ENCODE data around the gene METTL1. TPM values are rescaled to one million over a fixed set of nuclear protein-coding genes. Genes with fewer than 3 reads are reported as not detected.

Gene METTL1
- total RNA-seq: 15.3 and 16.1 TPM in 2 replicates

DNA sequence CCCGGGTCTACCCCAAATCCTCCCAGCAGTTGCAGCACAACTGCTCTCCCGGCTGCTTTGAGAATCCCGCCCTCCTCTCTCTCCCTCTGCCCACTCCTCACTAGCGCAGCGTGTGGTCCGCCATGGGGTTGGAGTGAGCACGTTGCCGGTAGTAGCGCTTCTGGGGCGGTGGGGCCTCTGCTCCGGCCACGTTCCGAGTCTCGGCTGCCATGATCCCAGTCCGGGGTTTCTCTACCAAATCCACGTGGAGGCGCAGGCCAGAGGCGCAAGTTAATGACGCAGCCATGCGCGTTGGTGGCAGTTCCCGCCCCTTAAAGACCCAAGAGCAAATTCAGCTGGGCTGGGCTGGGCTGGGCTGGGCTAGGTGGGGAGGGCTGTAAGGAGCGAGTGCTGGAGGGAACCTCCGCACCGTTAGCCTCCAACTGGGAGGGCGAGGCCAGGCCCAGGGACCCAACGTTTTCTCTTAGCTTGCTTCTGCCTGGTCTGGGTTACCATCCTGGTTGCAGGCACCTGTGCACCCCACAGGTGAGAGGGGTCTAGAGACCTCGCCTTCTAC, at the start of gene METTL1:
Gene METTL1 (minus strand): TSS at position 233 of the 556 bp plus-strand sequence. CDS start 22 bp downstream, at position 211.

DNA sequence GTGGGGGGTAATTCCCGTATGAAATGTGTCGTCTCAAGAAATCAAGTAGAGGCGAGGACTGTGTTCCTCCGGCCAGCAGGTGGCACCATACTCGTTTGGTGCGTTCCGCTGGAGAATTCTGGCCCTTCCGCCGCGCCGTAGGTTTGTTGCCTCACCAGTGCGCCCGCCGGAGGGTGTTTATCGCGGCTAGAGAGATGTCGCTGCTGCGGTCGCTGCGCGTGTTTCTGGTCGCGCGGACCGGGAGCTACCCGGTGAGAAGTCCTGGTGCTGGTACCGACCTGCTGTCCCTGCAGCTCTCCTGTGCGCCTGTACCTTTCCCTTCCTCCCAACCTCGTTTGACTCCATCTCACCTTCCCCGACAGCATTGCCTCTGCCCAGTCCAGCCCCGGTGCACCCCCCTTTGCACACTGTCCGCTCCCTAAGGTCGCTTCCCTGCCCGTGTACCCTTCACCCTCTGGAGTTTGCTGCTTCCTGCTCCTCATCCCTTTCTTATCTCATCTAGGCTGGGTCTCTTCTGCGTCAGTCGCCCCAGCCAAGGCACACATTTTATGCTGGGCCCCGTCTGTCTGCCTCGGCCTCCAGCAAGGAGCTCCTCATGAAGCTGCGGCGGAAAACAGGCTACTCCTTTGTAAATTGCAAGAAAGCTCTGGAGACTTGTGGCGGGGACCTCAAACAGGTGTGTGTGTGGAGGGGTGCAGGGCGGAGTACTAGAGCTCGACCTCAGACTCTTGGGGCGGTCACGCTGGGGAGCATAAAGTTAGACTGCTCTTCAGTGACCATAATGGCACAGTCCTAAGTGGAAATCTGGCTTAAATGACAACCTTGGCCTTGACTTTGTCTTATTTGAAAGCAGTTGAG, 10.9 kb upstream of the METTL1 start, which contains the start of gene TSFM:
Gene TSFM (plus strand): TSS at position 180 of the 858 bp plus-strand sequence. CDS start 15 bp downstream, at position 195.

DNA sequence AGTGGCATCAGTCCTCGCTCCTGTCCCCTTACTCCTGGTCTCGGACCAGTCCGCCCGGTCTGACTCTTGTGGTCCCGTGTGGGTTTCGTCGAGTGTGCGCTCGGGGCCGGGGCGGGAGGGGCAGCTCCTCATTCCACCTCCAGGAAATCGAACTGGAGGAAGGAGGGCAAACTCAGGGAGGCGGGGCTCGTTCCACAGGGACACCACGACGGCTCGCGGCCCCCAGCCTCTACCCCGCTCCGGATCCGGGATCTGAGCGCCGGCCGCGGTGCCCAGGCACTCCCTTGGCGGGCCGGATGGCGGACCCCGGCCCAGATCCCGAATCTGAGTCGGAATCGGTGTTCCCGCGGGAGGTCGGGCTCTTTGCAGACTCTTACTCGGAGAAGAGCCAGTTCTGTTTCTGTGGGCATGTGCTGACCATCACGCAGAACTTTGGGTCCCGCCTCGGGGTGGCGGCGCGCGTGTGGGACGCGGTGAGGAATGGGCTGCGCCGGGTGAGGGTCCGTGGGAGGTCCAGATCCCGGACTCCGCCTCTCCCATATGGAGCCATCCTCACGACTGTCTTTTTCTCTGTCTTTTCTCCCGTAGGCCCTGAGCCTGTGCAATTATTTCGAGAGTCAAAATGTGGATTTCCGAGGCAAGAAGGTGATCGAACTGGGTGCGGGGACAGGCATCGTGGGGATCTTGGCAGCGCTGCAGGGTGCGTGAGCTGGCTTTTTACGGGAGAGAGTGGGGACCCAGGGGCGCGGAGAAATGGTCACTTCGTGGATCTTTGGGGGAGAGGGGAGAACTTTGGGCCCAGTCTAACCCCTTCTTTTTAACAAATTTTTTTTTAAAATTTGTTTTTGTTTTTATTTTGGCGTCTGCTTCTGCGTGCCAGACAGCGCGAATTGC, 771 bp upstream of the METTL1 start, which contains the start of gene EEF1AKMT3:
Gene EEF1AKMT3 (plus strand): TSS at position 186 of the 894 bp plus-strand sequence. CDS start 111 bp downstream, at position 297.

DNA sequence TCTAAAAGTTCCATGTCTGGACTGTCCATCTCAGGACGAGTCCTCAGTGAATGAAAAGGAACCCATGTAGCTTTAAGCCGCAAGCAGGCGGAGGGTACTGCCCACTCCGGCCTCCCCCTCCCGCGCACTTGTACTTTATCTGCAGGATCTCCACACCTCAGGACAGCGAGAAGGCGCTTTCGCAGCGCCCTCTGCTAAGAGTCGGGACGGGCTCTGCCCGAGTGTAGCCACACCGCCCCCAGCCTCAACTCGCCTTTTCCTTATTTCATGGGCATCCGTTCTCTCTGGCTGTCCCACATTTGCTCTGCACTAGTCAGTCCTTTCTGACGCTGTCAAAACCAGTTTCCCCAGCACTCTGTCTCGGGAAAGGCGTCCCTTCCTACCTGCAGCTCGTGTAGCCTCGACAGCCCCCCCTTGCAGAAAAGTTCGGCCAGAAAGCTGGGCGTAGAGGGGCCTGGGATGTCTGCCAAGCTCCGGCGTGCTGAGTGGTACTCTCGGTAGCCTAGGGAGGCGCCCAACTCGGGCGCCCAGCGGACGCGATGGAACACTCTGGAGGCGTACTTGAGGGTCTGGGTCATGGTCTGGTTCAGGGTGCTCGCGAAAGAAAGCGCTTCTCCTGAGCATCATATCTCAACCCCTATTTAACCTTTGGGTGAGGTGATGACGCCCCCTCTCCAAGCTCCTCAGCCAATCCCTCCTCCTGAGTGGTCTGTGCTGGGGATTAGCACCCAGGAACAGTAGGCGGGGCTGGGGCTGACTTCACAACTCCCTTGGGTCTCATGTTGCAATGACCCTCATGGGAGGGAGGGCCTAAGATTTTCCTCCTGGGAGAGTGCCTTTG, 5.2 kb downstream of the METTL1 start, which contains the start of gene CYP27B1:
Gene CYP27B1 (minus strand): TSS at position 615 of the 841 bp plus-strand sequence. CDS start 37 bp downstream, at position 578.

DNA sequence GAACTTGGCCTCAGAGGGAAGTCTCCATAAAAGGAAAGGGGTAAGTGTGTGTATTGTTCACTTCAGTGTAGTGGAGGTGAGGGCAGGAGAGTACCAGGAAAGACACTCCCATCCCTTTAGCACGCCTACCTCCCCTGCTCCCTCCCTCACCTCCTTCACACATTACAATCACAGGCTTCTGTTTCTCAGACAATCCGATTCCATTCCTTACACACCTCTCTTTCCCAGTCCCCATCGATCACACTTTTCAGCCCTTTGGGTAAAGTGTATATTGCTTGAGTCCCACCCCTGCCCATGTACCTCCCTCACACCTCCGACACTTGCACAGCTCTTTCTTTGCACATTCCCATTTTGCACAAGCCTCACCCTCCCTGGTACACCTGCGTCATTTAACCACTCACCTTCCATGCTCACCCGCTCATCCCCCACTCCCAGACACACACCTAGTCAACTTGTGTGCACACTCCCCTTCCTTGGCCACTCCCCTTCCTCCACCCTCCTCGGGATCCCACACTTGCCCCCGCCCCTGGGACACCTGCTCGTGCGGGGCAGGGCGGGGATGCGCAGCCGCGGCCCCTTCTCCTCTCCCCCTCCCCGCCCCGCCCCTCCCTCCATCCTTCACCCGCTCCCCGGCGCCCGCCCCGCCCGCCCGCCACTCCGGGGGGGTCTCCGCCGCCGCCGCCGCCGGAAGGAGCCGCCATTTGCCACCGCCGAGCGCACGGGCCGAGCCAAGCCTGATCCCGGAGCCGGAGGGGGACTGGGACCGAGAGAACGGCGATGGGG, 17.3 kb downstream of the METTL1 start, which contains the start of gene MARCHF9:
Gene MARCHF9 (plus strand): TSS at position 693 of the 783 bp plus-strand sequence. CDS start 426 bp downstream, outside the sequence.

DNA sequence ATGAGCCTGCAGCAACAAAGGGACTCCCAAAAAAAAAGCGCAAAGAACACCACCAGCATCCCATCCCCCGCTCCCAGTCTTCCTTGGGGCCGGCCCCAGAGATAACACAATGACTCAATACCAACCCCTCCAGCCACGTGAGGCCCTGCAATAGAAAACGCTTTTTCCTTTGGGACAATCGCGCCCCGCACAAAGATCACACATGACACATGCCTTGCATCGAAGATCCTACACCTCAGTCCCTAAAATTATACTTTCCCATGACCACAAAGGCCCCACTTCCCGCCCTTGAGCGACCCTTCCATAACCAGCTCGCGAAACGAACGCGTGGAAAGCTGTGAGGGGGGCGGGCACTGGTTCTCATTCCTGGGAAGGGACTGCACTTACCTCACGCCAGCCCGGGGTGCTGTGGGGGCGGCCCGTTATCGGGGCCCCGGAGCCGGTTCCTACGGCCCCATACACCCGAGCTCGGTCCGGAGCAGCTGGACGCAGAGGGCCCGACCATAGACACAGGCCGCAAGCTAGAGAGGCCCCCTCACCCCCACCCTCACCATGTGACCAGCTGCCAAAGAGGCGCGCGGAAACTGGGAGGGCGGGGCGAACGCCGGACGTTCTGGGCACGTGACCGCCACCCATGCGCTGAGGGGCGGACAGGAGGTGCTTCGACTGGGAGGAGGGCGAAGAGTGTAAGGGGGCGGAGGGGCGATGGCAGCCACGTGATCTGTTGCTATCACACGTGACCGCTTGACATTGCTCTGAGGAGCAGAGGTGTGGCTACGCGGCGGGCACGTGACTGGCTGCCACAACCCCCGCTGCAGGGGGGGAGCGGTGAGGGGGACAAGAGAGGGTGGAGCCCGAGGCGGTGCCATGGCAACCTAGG, 19.9 kb downstream of the METTL1 start, which contains the start of gene CDK4:
Gene CDK4 (minus strand): TSS at position 523 of the 880 bp plus-strand sequence. CDS start 593 bp downstream, outside the sequence.

DNA sequence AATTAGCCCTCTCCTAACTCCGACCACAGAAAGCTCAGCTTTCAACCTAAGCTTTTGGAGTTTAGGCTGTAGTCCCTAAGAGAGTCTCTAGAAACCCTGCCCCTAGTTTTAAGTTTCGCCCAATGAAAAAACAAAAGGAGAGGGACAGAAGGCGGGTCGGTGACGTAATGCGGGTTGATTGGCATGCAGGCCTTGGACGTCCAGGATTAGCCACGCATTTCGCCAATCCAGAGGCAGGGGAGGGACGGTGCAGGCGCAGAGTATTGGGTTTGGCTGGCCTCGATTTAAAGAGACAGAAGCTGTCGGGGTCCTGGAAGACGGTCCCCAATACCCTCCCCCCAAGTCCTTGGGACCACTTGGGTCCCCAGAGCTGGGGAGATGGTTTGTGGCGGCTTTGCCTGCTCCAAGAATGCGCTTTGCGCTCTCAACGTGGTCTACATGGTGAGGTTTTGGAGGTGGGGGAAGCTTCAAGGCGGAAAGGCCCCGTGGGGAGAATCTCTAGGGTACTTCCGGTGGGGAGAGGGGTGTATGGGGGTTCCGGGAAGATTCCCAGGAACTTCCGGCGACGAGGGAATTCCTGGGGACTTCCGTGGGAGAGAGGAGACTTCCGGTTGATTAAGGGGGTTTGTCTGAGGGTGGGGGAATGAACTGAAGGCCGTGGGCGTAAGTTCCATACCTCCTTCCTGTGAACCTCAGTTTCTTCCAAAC, 27.0 kb downstream of the METTL1 start, which contains the start of gene TSPAN31:
Gene TSPAN31 (plus strand): TSS at position 263 of the 708 bp plus-strand sequence. CDS start 116 bp downstream, at position 379.

DNA sequence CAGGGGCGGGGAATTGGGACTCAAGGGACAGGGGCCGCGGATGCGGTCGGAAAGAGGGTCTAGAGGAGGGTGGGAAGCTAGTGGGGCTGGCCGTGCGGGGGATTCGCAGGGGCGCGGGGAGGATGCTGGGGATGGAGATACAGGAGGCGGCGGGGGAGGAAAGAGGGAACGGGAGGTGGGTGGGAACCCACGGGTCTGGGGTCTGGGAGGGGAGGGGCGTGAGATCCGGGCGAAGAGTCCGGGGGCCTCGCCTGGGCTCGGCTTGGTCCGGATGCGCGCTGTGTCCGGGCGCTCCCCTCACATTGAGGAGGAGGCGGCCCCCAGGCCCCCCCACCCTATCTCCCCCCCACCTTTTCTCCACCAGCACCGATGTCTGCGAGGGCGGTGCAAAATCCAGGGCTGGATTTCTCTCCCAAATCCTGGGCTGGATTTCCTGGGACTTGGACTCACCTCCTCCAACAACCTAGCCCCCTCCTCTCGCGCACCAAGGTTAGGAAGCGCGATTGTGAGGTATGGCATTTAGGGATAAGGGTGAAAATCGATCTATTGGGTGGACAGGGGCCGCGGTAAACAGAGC, 33.2 kb downstream of the METTL1 start, which contains the start of gene AGAP2:
Gene AGAP2 (minus strand): TSS at position 82 of the 577 bp plus-strand sequence. CDS start 496 bp downstream, outside the sequence.

Other genes with a start within 250 kb of the METTL1 start
- gene MBD6, start 249.3 kb downstream of the METTL1 start, total RNA-seq: 4.7 and 9.4 TPM in 2 replicates
- gene DCTN2, start 224.9 kb downstream of the METTL1 start, total RNA-seq: 166 and 209 TPM in 2 replicates
- 0.45 and 0.50 TPM in 2 replicates for gene KIF5A, start 222.1 kb downstream of the METTL1 start, total RNA-seq
- gene PIP4K2C, start 180.9 kb downstream of the METTL1 start, total RNA-seq: 12.2 and 14.3 TPM in 2 replicates
- gene DTX3, start 167.3 kb downstream of the METTL1 start, total RNA-seq: 21.0 and 22.1 TPM in 2 replicates
- gene ARHGEF25, start 160.7 kb downstream of the METTL1 start, total RNA-seq: 15.6 and 16.5 TPM in 2 replicates
- gene B4GALNT1, start 138.9 kb downstream of the METTL1 start, total RNA-seq: 1.3 and 1.7 TPM in 2 replicates
- 144 and 160 TPM in 2 replicates for gene OS9, start 78.0 kb downstream of the METTL1 start, total RNA-seq
- gene AGAP2, start 33.4 kb downstream of the METTL1 start, total RNA-seq: under 0.01 and 0.15 TPM in 2 replicates
- 47.7 and 49.4 TPM in 2 replicates for gene TSPAN31, start 27.1 kb downstream of the METTL1 start, total RNA-seq
- gene CDK4, start 19.8 kb downstream of the METTL1 start, total RNA-seq: 202 and 252 TPM in 2 replicates
- gene MARCHF9, start 17.0 kb downstream of the METTL1 start, total RNA-seq: 2.2 and 2.4 TPM in 2 replicates
- gene CYP27B1, start 5.0 kb downstream of the METTL1 start, total RNA-seq: 0.15 and 1.7 TPM in 2 replicates
- gene EEF1AKMT3, start 509 bp upstream of the METTL1 start, total RNA-seq: 3.9 and 5.4 TPM in 2 replicates
- 30.8 and 31.8 TPM in 2 replicates for gene TSFM, start 10.7 kb upstream of the METTL1 start, total RNA-seq
- gene AVIL, start 46.6 kb upstream of the METTL1 start, total RNA-seq: 0.34 and 0.89 TPM in 2 replicates
- gene CTDSP2, start 74.6 kb upstream of the METTL1 start, total RNA-seq: 119 and 130 TPM in 2 replicates
- gene ATP23, start 169.5 kb upstream of the METTL1 start, total RNA-seq: 13.1 and 17.1 TPM in 2 replicates

Measured in bronchus fibroblast of lung (primary cell).